GM21381 (cell line): ENCODE measurements around the gene ZBED4.
"Not testable (repeated sequence)": the region's sequence is repeated elsewhere in the genome, so short reads cannot be mapped to it uniquely, and the experiment has no call there.

Experiments
- ATAC-seq: cut with Tn5 transposase; IDR thresholded peaks from one replicate; pipeline ENCODE4 v1.9.1; 2021; ENCODE audit warnings: mild to moderate bottlenecking, moderate library complexity; ENCODE audit not compliant: unreplicated experiment

ZBED4 gene

DNA sequence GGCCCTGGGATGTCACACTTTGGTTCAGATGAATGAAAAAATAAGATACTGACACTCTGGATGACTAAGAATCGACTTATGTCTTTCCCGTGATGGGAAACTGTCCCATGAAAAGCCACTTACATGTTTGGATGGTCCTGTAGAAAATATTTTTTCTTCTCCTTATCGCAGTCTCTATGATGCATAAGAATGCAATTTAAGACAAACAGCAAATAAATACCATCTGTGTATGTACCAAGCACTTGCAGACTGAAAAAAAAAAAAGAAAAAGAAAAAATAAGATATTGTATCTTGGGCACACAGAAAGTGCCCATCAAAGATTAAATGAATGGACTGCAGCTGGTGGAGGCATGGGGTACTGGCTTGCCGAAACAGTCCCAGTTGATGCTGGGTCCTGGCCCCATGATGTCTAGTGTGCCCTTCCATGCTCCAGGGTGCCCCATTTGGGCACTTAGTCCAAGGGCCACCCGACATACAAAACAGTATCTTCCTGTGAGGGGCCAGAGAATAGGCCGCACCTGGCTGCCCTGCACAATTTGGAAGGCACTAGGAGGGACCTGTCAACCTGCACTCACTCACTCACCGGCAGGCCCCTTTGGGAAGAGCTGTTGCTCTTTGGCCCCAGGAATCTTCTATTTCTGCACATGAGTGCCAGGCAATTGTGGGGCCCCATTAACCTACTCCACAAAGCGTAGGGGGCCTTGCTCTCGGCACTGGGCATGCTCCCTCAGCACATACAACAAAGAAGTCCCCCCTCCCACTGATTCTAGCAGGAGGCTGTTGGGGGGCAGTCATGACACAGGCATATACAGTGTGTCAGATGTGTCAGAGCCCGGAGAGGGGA lies 2.5 kb upstream of the ZBED4 start:
- no peak for ATAC-seq

DNA sequence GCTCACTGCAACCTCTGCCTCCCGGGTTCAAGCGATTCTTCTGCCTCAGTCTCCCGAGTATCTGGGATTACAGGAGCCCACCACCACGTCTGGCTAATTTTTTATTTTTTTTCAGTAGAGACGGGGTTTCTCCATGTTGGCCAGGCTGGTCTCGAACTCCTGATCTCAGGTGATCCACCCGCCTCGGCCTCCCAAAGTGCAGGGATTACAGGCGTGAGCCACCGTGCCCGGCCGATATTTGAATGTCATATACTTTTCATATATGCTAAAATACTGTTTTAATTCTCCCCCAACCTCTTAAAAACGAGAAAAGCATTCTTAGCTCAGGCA lies 1.1 kb upstream of the ZBED4 start:
- ATAC-seq: not testable (repeated sequence)

DNA sequence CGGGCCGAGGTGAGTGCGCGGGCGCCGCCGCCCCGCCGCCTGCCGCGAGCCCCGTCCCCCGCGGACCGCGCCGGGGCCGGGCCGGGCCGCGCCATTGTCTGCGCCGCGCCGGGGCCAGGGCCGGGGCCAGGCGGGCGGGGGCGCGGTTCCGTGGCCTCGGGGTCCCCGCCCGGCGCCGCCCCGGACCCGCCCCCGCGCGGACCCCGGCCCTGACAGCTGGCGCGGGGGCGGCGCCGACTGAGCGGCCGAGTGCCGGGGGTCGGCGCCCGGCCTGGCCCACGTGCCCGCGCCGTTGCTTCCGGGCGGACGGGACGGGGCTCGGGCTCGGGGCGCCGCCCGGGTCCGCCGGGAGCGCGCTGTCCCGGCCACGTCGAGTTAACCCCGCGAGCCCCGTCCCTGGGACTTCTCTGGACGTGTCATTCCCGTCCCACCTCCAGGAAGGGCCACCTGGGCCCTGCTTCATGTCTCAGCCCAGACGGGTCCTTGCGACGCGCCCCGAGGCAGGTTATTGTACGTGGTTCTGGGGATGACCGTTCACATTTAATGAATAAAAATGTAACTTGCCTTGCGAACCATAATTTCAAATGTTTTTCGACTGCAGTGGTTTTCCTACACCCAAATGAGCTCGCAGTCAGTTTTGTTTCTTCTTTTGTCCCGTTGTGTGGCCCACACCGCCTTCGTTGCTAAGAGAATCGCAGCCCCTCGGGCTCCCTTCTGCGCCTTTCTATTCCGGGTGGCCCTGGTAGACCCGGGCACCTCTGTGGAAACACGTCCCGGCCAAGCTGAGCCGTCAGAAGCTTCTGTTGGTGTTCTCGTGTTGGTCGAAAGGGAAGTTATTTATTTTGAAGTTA lies 562 bp downstream of the ZBED4 start:
- no peak for ATAC-seq

DNA sequence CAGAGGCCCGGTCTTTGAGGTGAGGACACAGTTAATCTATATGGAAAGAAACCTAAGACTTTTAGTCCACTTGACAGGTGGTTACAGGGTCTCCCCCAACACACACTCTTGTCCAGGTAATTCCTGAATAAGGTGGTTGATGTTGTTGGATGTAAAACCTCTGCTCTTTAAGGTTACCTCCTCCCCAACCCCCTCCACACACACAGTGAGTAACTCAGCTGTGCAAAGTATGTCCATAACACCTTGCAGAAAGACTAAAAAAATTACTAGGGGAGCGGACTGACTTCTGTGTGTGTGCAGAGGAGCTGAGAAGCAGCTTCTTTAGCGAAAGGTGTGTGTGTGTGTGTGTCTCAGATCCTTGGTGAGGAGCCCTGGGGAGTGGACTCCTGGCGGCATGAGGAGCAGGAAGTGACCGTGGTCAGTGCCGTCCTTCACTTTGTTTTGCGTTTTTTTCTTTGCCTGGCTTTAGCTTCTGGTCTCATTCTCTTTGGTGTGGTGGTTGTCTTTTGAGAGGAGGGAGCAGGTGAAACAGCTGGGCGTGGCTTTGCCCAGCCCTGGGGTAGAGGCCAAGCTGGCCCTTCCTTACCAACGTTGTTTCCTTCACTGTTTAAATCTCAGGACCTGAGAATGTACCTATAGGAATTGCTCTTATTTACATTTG lies 1.7 kb downstream of the ZBED4 start:
- ATAC-seq: no peak

DNA sequence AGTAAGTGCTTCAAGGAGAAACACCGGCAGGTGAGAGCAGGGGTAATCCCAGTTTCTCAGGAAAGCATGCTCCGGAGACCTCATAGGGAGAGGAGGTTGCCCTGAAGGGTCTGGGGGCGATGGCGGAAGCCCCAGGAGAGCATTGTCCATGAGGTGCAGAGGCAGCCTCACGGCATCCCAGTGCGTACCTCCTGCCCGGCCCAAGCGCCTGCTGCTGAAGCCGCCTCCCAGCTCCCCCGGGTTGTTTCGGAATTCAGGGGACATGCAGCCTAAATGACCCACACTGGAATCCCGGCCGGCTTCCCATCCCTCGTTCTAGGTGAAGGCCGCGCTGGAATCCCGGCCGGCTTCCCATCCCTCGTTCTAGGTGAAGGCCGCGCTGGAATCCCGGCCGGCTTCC lies 2.7 kb downstream of the ZBED4 start:
- ATAC-seq: no peak

DNA sequence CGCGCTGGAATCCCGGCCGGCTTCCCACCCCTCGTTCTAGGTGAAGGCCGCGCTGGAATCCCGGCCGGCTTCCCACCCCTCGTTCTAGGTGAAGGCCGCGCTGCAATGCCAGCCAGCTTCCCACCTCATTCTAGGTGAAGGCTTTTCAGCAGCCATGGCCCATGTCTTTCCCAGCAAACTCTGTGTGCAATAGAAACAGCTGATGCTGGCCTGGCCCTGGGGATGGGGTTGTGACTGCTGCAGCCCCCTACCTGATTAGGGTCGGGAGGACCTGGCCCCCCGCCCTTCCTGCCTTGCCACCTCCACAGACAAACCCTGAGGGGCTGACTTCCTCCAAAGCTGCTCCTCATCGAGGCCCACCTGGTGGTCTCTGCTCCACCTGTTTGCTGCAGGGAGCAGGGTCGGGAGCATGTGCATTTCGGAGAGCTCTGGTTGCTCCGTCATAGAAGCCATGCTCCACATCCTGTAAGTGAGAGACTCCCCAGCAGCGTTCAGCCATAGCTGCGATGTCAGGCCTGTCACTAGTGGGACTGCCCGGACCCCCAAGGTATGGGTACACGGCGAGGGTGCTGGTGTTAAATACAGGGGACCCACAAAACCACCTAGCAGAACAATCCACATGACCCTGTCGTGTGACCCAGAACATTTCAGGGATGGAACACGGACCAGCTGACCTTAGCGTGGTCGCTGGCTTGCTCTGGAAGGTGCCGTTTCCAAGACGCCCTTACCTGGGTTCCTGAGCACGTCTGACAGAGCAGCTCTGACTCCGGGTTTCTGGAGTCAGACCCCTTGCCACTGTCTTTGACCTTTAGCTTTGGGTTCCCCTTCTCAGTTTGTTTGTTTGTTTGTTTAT lies 3.3 kb downstream of the ZBED4 start:
- ATAC-seq: no peak

DNA sequence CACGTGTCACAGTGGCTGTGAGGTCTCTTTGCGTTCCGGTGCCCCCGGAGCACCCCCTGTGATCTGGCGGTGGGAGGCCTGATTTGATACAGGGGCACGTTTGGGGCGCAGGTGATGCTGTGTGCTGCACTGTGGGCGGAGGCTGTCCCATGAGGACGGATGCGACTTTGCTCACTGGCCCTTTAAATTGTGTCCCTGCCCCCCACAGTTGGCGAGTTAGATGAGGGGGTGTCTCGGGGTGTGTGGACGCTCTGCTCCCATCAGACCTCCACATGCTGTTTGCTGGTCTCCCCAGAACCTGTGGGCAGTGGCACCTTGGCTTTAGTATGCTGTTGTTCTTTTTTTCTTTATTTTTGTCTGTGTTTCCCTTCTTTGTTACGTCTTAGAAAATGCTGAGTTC lies 5.2 kb downstream of the ZBED4 start:
- ATAC-seq: no peak

DNA sequence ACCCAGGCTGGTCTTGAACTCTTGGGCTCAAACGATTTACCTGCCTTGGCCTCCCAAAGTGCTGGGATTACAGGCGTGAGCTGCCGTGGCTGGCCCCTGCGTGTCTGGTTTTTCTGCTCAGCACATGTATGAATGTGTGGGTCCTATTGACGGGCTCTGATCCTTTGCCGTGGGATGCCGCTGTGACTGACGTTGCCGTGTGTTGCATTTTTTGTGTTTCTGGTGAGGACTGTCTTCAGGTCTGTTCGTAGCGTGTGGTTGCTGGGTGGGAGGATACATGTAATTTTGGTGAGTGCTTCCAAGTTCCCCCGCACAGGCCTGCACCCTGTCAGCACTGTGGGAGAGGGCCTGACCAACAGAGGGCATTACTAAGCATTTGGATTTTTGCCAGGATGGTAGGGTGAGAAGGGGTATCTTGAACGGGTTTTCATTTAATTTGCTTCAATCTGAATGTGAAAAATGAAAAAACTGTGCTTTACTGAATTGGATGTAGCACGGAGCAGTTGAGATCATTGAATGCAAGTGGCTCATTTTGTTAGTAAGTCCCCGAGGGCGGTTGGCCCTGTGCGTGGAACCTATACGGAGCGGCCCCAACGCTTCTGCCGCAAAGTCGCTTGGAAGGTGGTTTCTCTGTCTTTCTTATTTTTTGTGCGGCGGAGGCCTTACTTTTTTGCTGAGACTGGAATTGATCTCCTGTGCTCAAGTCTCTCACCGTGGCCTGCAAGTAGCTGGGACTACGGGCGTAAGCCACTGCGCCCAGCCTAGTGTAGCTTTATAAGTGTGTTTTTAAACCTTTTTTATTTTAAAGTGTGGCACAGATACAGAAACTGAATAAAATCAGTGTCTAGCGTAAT lies 8.2 kb downstream of the ZBED4 start:
- ATAC-seq: no peak

DNA sequence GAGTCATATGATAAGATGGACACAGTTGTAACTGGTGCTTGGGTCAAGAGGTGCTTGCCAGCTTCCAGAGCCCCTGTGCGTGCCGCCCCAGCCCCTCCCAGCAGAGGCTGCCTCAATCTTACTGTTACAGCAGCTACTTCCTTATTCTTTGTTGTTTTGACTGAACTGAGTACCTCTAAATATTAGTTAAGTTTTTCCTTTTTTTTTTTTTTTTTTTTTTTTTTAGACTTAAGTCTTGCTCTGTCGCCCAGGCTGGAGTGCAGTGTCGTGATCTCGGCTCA lies 8.8 kb downstream of the ZBED4 start:
- ATAC-seq: no peak

DNA sequence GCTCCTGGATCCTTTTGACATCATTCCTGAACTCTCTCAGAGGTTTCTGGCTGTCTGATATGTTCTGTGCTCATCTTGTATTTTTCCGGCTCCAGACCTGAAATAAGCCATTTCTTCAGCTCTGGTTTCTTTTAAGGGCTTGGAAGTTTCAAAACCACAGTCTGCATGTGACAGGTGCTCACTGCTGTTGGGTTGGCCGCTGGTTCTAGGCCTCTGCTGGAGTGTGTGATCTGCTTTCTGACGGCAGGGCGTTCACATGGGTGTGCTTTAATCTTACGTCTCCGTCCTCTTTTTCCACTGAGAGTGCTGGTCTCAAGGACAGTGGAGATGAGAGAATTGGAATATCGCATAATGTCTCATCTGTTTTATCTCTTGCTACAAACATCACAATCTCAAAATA lies 10.3 kb downstream of the ZBED4 start:
- no peak for ATAC-seq

DNA sequence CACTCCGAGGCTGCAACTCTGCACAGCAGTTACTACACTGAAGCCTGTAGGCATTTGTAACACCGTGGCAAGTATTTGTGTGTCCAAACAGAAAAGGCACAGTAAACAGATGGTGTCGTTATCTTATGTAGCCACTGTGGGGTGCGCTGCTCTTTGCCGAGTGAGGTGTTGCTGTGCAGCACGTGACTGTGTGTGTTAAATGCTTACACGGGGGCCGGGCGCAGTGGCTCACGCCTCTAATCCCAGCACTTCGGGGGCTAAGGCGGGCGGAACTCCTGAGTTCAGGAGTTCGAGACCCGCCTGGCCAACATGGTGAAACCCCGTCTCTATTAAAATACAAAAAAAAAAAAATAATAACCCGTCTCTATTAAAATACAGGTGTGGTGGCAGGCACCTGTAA lies 11.5 kb downstream of the ZBED4 start:
- no peak for ATAC-seq

DNA sequence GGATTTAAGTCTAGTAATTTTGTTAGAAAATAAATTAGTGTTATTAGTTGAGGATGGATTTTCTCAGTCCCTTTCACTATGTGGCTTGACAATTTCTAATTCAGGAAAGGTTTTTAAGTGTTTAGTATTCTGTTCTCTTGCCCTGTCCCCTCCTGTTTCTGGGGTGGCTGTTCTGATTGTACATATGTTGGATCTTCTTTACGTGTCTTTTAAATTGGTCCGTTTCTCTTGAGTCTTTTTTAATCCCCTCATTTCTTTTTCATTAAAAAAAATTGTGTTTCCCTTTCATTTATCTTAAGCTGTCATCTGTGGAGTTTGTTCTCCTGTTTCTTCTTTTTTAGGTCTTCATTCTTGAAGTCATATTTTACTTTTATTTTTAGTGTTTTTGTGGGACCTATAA lies 12.5 kb downstream of the ZBED4 start:
- no peak for ATAC-seq

DNA sequence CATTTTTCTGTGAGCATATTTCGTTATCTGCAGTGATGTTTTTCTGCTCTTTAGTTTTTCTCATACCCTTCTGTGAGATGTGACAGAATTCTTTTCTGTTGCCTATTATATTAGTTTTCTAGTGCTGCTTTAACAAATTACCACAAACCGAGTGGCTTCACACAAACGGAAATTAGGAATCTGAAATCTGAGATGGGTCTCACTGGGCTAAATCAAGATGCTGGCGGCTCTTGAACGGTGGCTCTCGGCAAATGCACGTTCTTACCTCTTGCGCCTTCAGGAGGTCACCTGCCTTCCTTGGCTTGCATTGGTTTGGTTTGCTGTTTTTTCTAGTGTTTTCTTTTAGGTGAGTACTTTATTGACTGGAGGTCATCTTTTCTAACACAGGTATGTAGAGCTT lies 13.0 kb downstream of the ZBED4 start:
- ATAC-seq: no peak

DNA sequence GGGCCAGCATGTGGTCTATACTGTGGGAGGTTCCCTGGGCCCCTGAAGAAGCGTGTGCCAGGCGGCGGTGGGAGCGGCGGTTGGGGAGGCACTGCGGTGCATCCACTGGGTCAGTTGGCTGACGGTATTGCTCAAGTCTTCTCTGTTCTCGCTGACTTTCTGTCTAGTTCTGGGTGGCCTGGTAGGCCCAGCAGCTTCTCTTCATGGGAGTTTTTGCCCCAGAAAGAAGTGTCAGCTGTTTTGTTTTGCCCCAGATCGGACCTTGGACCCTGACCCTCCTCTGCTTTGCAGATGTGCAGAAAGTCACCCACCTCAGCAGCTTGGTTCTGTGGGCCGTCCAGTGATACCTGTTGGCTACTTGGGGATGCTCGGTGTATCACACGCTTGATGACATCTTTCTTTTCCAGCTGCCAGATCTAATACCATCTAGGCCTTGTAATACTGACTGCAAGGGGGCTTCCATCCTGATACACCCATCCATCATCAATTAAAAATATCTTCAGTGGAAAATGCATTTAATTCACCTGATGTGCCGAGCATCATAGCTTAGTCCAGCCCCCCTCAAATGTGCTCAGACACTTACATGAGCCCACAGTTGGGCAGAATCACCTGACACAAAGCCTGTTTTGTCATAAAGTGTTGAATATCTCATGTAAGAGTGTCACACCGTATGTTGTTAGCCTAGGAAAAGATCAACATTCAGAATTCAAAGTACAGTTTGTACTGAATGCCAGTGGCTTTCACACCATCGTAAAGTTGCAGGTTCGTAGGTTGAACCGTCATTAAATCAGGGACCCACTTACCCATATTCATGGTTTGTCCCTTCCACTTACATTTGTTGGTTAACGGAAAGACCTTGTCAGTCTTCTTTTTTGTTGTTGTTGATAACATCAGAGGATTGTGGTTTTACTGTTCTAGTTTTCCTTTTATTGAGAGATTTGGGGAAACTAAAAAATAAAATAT lies 13.9 kb downstream of the ZBED4 start:
- no peak for ATAC-seq

DNA sequence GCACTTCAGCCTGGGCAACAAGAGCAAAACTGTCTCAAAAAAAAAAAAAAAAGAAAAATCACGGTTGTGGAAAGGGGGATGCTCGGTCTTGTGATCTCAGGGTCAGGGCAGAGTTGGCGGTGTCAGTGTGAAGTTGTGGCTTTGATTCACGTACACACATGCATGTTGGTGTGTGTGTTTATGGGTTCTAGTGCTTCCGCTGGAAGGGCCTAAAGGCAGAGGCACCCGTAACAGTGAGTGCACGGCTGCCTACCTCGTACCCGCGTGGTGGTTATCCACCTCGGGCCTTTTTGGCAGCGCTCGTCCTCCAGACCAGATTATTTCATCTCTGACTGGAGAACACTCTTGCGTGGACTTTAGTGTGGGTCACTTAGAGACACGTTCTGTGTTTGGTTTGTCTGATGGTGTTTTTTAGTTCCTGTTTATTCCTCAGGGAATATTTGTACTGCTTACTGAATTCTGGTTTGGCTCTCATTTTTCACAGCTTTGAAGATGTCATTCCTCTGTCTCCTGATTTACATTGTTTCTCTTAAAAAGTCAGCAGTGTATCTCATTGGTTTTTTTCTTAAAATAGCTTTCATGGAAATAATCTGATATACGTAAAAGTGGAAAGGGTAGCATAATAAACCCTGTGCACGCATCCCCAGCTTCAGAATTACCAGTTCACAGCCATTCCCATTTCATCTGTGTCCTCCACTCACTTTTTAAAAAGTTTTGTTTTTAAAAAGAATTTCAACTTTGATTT lies 15.6 kb downstream of the ZBED4 start:
- ATAC-seq: no peak

DNA sequence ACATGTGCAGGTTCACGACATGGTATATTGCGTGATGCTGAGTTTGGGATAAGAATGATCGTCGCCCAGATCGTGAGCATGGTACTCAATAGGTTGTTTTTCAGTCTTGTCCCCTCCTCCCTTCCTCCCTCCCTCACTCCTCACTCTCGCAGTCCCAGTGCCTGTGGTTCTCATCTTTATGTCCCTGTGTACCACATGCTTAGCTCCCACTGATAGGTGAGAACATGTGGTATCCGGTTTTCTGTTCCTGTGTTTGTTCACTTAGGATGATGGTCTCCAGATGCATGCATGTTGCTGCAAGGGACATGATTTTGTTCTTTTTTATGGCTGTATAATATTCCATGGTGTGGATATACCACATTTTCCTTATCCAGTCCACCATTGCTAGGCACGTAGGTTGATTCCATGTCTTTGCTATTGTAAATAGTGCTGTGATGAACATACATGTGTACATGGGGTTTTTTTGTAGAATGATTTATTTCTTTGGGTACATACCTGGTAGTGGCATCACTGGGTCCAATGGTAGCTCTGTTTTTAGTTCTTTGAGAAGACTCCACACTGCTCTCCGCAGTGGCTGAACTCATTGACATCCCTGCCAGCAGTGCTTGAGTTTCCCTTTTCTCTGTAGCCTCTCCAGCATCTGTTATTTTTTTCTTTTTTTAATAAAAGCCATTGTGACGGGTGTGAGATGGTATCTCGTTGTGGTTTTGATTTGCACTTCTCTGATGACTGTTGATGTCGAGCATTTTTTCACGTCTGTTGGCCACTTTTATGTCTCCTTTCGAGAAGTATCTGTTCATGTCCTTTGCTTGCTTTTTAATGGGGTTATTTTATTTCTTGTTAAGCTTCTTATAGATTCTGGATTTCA lies 16.4 kb downstream of the ZBED4 start:
- ATAC-seq: no peak

DNA sequence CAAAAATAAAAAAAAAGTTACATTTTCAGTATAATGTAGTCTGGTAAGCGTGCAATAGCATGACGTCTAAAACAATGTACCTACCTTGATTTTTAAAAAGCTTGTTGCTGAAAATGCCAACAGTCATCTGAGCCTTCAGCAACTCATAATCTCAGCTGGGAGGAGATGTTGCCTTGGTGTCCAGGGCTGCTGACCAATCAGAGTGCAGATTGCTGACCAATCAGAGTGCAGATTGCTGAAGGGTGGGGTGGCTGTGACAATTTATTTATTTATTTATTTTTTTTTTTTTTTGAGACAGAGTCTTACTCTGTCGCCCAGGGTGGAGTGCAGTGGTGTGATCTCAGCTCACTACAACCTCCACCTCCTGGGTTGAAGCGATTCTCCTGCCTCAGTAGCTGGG lies 17.8 kb downstream of the ZBED4 start:
- no peak for ATAC-seq
